HL-60 (cell line): ENCODE results near the gene NCMAP.
"Not testable (repeated sequence)": the region's sequence is repeated elsewhere in the genome, so short reads cannot be mapped to it uniquely, and the experiment has no call there.

Experiments
- DNase-seq, 2 experiments: peaks; one replicate each; pipeline ENCODE4 v3.0.0-alpha.2; 2010 to 2020; ENCODE audit warnings: low read depth in 1 of 2, low spot score in 1 of 2
- H3K27ac ChIP-seq: fragments of 250-450 bp; sonication (Bioruptor Pico); replicated peaks from 2 replicates; pipeline ENCODE4 v1.5.1; 2020; ENCODE audit warnings: mild to moderate bottlenecking, moderate library complexity
- H3K27me3 ChIP-seq: fragments of 250-450 bp; sonication (Bioruptor Pico); 2 replicates; pipeline ENCODE4 v1.5.1; 2021; ENCODE audit warnings: mild to moderate bottlenecking, moderate library complexity; ENCODE audit not compliant: insufficient read depth, poor library complexity, severe bottlenecking
- H3K4me3 ChIP-seq: replicated peaks from 2 replicates; pipeline ENCODE4 v1.5.1; 2011; ENCODE audit warnings: mild to moderate bottlenecking, control low read depth, low read length; ENCODE audit not compliant: insufficient read depth
- CTCF ChIP-seq: IDR thresholded peaks from one replicate; pipeline ENCODE4 v1.5.1; 2011; ENCODE audit warnings: low read length, control low read depth, inconsistent platforms; ENCODE audit not compliant: insufficient read depth
- GABPA ChIP-seq: IDR thresholded peaks from 2 replicates; pipeline ENCODE4 v1.6.1; 2012; ENCODE audit warnings: low read depth
- POLR2AphosphoS5 ChIP-seq: IDR thresholded peaks from 2 replicates; pipeline ENCODE4 v1.6.1; 2012; ENCODE audit warnings: low read depth
- SPI1 ChIP-seq: IDR thresholded peaks from 2 replicates; pipeline ENCODE4 v1.6.1; 2012; ENCODE audit warnings: low read depth, mild to moderate bottlenecking, borderline replicate concordance
- TF ChIP-seq, protein P1 (sequence below): IDR thresholded peaks from 2 replicates; pipeline ENCODE4 v1.6.1; 2012; ENCODE audit warnings: low read depth; ENCODE audit not compliant: insufficient replicate concordance

NCMAP gene

GRCh38 chr1:24516506-24516905 is 39.4 kb upstream of the NCMAP start:
- DNase-seq = no peak
- H3K27ac ChIP-seq = no peak overlapping the region
- no peak for TF ChIP-seq SPI1

GRCh38 chr1:24517898-24518297 is 38.0 kb upstream of the NCMAP start:
- Histone ChIP-seq H3K27me3 (no peaks in the 10 kb centered on the region), H3K4me3 (no peak overlapping the region), H3K27ac (no peak overlapping the region)
- TF ChIP-seq POLR2AphosphoS5 (no peak), GABPA (no peak), SPI1 (no peak), CTCF (no peak)
- TF ChIP-seq, protein P1, sequence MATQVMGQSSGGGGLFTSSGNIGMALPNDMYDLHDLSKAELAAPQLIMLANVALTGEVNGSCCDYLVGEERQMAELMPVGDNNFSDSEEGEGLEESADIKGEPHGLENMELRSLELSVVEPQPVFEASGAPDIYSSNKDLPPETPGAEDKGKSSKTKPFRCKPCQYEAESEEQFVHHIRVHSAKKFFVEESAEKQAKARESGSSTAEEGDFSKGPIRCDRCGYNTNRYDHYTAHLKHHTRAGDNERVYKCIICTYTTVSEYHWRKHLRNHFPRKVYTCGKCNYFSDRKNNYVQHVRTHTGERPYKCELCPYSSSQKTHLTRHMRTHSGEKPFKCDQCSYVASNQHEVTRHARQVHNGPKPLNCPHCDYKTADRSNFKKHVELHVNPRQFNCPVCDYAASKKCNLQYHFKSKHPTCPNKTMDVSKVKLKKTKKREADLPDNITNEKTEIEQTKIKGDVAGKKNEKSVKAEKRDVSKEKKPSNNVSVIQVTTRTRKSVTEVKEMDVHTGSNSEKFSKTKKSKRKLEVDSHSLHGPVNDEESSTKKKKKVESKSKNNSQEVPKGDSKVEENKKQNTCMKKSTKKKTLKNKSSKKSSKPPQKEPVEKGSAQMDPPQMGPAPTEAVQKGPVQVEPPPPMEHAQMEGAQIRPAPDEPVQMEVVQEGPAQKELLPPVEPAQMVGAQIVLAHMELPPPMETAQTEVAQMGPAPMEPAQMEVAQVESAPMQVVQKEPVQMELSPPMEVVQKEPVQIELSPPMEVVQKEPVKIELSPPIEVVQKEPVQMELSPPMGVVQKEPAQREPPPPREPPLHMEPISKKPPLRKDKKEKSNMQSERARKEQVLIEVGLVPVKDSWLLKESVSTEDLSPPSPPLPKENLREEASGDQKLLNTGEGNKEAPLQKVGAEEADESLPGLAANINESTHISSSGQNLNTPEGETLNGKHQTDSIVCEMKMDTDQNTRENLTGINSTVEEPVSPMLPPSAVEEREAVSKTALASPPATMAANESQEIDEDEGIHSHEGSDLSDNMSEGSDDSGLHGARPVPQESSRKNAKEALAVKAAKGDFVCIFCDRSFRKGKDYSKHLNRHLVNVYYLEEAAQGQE = no peak
- DNase-seq = no peak

More at GRCh38 chr1:24516506-24516905, 39.4 kb upstream of the NCMAP start:
- no peaks in the 10 kb centered on the region for H3K27me3 ChIP-seq
- no peak overlapping the region for H3K4me3 ChIP-seq

DNA sequence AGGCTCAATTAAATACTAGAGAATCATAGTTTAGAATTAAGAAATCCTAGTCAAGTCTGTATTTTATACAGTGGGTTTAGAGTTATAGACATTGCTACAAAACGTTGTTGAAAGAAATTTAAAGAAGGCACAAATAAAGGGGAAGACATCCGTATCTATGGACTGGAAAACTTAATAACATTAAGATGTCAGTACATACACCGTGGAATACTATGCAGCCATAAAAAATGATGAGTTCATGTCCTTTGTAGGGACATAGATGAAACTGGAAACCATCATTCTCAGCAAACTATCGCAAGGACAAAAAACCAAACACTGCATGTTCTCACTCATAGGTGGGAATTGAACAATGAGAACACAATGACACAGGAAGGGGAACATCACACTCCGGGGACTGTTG is 35.6 kb upstream of the NCMAP start:
- not testable (repeated sequence) for H3K27ac ChIP-seq, H3K27me3 ChIP-seq, H3K4me3 ChIP-seq, DNase-seq

GRCh38 chr1:24525606-24526005 is 30.3 kb upstream of the NCMAP start:
- Histone ChIP-seq H3K27ac (no peak overlapping the region), H3K4me3 (no peak overlapping the region), H3K27me3 (no peaks in the 10 kb centered on the region)
- no peak for TF ChIP-seq GABPA
- TF ChIP-seq POLR2AphosphoS5 = no peak
- no peak for TF ChIP-seq CTCF
- no peak for TF ChIP-seq SPI1
- TF ChIP-seq, protein P1 = no peak
- no peak for DNase-seq

GRCh38 chr1:24526045-24526444 is 29.8 kb upstream of the NCMAP start:
- no peak for DNase-seq
- Histone ChIP-seq H3K27ac (no peak overlapping the region), H3K27me3 (no peaks in the 10 kb centered on the region), H3K4me3 (no peak overlapping the region)
- TF ChIP-seq GABPA = no peak
- TF ChIP-seq, protein P1 = no peak
- TF ChIP-seq POLR2AphosphoS5 = no peak
- TF ChIP-seq SPI1 = no peak
- TF ChIP-seq CTCF = no peak
